ENCODE results near the gene DUOX1.

DNA sequence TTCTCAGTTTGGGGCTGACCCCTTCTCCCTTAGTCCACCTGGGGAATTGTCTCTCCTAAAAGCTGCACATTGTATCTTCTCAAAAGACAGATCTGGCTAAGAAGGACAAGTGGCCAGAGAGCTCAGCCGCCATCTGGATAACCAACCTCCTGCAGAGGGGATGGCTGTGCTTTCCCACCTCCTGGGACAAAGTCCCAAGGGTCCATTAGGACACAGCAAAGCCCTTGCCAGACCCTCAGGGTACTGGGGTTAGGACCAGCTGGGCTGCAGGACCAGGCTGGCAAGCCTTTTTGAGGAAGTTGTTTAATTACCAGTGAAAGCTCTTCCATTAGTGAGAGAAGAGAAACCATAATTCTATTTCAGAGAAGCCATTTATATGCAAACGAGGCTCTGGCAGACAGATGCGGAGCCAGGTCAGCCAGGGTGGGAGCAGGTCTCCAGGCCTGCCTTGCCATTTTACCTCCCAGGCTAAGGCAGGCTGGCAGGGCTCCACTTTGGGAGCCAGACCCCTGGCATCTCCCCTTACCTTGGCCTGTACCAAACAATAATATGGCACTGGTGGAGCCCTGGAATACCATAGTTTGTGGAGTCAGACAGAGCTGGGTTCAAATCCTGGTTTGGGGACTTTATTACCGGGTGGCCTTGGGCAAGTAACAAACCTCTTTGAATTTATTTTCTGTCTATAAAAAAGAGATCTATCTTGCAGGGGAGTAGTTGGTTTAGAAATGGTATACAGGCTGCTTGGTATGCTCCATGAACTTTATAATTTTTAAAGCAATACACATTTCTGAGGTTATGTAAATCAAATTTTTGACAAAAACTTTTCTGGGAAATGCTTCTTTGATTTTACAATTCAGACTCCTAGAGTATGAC lies 40.0 kb downstream of the DUOX1 start:
- TF ChIP-seq, protein P1, sequence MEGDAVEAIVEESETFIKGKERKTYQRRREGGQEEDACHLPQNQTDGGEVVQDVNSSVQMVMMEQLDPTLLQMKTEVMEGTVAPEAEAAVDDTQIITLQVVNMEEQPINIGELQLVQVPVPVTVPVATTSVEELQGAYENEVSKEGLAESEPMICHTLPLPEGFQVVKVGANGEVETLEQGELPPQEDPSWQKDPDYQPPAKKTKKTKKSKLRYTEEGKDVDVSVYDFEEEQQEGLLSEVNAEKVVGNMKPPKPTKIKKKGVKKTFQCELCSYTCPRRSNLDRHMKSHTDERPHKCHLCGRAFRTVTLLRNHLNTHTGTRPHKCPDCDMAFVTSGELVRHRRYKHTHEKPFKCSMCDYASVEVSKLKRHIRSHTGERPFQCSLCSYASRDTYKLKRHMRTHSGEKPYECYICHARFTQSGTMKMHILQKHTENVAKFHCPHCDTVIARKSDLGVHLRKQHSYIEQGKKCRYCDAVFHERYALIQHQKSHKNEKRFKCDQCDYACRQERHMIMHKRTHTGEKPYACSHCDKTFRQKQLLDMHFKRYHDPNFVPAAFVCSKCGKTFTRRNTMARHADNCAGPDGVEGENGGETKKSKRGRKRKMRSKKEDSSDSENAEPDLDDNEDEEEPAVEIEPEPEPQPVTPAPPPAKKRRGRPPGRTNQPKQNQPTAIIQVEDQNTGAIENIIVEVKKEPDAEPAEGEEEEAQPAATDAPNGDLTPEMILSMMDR (IDR thresholded peaks at IDR 0.05; ENCODE audit: low read depth, low read length), result no peak
- TF ChIP-seq EZH2phosphoT487 (IDR thresholded peaks at IDR 0.05; ENCODE audit: low read depth), result no peak
